WTC11 (cell line): ENCODE data around the gene SPEM1.

Experiments used
- ATF3 ChIP-seq: sonication (generic); formaldehyde crosslinking; conservative IDR thresholded peaks from 2 replicates; pipeline ENCODE4 v1.8.1; 2022; ENCODE audit warnings: mild to moderate bottlenecking, missing genetic modification reagents
- IRF1 ChIP-seq: sonication (generic); formaldehyde crosslinking; IDR thresholded peaks from 2 replicates; pipeline ENCODE4 v1.8.0; 2023; ENCODE audit warnings: missing genetic modification reagents
- JUN ChIP-seq: sonication (generic); formaldehyde crosslinking; IDR thresholded peaks from 2 replicates; pipeline ENCODE4 v1.8.0; 2023; ENCODE audit warnings: mild to moderate bottlenecking, missing genetic modification reagents
- TF ChIP-seq, protein P1 (sequence below): fragments of 200-600 bp; IDR thresholded peaks from 2 replicates; pipeline ENCODE4 v1.8.0; 2022; ENCODE audit warnings: antibody characterized with exemption
- TF ChIP-seq, protein P2 (sequence below): sonication (generic); formaldehyde crosslinking; IDR thresholded peaks from 2 replicates; pipeline ENCODE4 v1.8.1; 2023; ENCODE audit warnings: mild to moderate bottlenecking, missing genetic modification reagents

DNA sequence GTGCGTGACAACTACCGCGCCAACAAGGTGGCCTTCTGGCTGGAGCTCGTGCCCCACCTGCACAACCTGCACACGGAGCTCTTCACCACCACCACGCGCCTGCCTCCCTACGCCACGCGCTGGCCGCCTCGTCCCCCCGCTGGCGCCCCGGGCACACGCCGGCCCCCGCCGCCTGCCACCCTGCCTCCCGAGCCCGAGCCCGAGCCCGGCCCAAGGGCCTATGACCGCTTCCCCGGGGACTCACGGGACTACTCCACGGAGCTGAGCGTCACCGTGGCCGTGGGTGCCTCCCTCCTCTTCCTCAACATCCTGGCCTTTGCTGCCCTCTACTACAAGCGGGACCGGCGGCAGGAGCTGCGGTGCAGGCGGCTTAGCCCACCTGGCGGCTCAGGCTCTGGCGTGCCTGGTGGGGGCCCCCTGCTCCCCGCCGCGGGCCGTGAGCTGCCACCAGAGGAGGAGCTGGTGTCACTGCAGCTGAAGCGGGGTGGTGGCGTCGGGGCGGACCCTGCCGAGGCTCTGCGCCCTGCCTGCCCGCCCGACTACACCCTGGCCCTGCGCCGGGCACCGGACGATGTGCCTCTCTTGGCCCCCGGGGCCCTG, 3.0 kb upstream of the SPEM1 start:
- TF ChIP-seq, protein P1, sequence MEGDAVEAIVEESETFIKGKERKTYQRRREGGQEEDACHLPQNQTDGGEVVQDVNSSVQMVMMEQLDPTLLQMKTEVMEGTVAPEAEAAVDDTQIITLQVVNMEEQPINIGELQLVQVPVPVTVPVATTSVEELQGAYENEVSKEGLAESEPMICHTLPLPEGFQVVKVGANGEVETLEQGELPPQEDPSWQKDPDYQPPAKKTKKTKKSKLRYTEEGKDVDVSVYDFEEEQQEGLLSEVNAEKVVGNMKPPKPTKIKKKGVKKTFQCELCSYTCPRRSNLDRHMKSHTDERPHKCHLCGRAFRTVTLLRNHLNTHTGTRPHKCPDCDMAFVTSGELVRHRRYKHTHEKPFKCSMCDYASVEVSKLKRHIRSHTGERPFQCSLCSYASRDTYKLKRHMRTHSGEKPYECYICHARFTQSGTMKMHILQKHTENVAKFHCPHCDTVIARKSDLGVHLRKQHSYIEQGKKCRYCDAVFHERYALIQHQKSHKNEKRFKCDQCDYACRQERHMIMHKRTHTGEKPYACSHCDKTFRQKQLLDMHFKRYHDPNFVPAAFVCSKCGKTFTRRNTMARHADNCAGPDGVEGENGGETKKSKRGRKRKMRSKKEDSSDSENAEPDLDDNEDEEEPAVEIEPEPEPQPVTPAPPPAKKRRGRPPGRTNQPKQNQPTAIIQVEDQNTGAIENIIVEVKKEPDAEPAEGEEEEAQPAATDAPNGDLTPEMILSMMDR, result no peak
- TF ChIP-seq IRF1 (CRISPR knock-in tag), result no peak
- no peak for TF ChIP-seq ATF3 (CRISPR knock-in tag)
- TF ChIP-seq, protein P2, sequence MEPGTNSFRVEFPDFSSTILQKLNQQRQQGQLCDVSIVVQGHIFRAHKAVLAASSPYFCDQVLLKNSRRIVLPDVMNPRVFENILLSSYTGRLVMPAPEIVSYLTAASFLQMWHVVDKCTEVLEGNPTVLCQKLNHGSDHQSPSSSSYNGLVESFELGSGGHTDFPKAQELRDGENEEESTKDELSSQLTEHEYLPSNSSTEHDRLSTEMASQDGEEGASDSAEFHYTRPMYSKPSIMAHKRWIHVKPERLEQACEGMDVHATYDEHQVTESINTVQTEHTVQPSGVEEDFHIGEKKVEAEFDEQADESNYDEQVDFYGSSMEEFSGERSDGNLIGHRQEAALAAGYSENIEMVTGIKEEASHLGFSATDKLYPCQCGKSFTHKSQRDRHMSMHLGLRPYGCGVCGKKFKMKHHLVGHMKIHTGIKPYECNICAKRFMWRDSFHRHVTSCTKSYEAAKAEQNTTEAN (CRISPR knock-in tag), result no peak
- no peak for TF ChIP-seq JUN
